Trophoblast cell (in vitro differentiated cells and primary cell): ENCODE results near the gene PAX4.

ENCODE experiments used
- DNase-seq, 2 donors: peaks; one replicate each; pipeline ENCODE4 v3.0.0-alpha.2; 2016
- H2AFZ ChIP-seq: 2 replicates; pipeline ENCODE4 v1.6.1; 2013; ENCODE audit warnings: low read length, moderate library complexity, mild to moderate bottlenecking; ENCODE audit not compliant: insufficient read depth, poor library complexity
- H2AK5ac ChIP-seq: 2 replicates; pipeline ENCODE4 v1.6.1; 2013; ENCODE audit warnings: mild to moderate bottlenecking, low read length
- H2BK120ac ChIP-seq: 2 replicates; pipeline ENCODE4 v1.6.1; 2013; ENCODE audit warnings: low read length, mild to moderate bottlenecking, moderate library complexity; ENCODE audit not compliant: insufficient read depth, poor library complexity
- H2BK12ac ChIP-seq: 2 replicates; pipeline ENCODE4 v1.6.1; 2013; ENCODE audit warnings: mild to moderate bottlenecking, low read length, moderate library complexity
- H2BK5ac ChIP-seq: 2 replicates; pipeline ENCODE4 v1.6.1; 2013; ENCODE audit warnings: low read length, low read depth, moderate library complexity, mild to moderate bottlenecking; ENCODE audit not compliant: poor library complexity
- H3K14ac ChIP-seq: 2 replicates; pipeline ENCODE4 v1.6.1; 2013; ENCODE audit warnings: mild to moderate bottlenecking, low read length
- H3K18ac ChIP-seq: 2 replicates; pipeline ENCODE4 v1.6.1; 2013; ENCODE audit warnings: mild to moderate bottlenecking, low read length
- H3K23ac ChIP-seq: 2 replicates; pipeline ENCODE4 v1.6.1; 2013; ENCODE audit warnings: low read length
- H3K27ac ChIP-seq: 2 replicates; pipeline ENCODE4 v1.5.1; 2013; ENCODE audit warnings: low read depth, mild to moderate bottlenecking, inconsistent platforms, low read length, moderate library complexity
- H3K27me3 ChIP-seq: 2 replicates; pipeline ENCODE4 v1.6.1; 2013; ENCODE audit warnings: inconsistent platforms, mild to moderate bottlenecking, low read length, moderate library complexity; ENCODE audit not compliant: insufficient read depth
- H3K36me3 ChIP-seq, 2 experiments: 1 replicate in 1 of 2; 2 replicates in 1 of 2; pipeline ENCODE4 v1.6.1; 2013; ENCODE audit warnings: low read length in 2 of 2, mild to moderate bottlenecking in 2 of 2, moderate library complexity in 1 of 2; ENCODE audit not compliant: insufficient read depth in 2 of 2, control insufficient read depth in 1 of 2
- H3K4ac ChIP-seq: 2 replicates; pipeline ENCODE4 v1.6.1; 2013; ENCODE audit warnings: low read depth, mild to moderate bottlenecking, low read length, moderate library complexity
- H3K4me1 ChIP-seq, 2 experiments: 1 replicate in 1 of 2; 2 replicates in 1 of 2; pipeline ENCODE4 v1.6.1; 2013; ENCODE audit warnings: low read length in 2 of 2, mild to moderate bottlenecking in 2 of 2, moderate library complexity in 1 of 2; ENCODE audit not compliant: insufficient read depth in 2 of 2, control insufficient read depth in 1 of 2
- H3K4me2 ChIP-seq: 2 replicates; pipeline ENCODE4 v1.6.1; 2013; ENCODE audit warnings: inconsistent platforms, mild to moderate bottlenecking, low read length, moderate library complexity
- H3K4me3 ChIP-seq: 2 replicates; pipeline ENCODE4 v1.5.1; 2013; ENCODE audit warnings: mild to moderate bottlenecking, low read depth, low read length, inconsistent platforms
- H3K79me1 ChIP-seq: one replicate; pipeline ENCODE4 v1.6.1; 2013; ENCODE audit warnings: low read length
- H3K79me2 ChIP-seq: 2 replicates; pipeline ENCODE4 v1.6.1; 2013; ENCODE audit warnings: low read length, mild to moderate bottlenecking; ENCODE audit not compliant: control insufficient read depth, insufficient read depth, poor library complexity
- H3K9ac ChIP-seq: 2 replicates; pipeline ENCODE4 v1.6.1; 2013; ENCODE audit warnings: mild to moderate bottlenecking, low read length
- H3K9me3 ChIP-seq: 2 replicates; pipeline ENCODE4 v1.6.1; 2013; ENCODE audit warnings: low read depth, mild to moderate bottlenecking, control low read depth, inconsistent platforms, low read length; ENCODE audit not compliant: insufficient read depth
- H4K12ac ChIP-seq: 2 replicates; pipeline ENCODE4 v1.6.1; 2013; ENCODE audit warnings: low read depth, mild to moderate bottlenecking, low read length, moderate library complexity
- H4K8ac ChIP-seq: 2 replicates; pipeline ENCODE4 v1.6.1; 2013; ENCODE audit warnings: low read depth, mild to moderate bottlenecking, low read length, moderate library complexity
- H4K91ac ChIP-seq: one replicate; pipeline ENCODE4 v1.6.1; 2013; ENCODE audit warnings: low read depth, mild to moderate bottlenecking, low read length, moderate library complexity
- WGBS: extraction: QIAGEN DNeasy Blood & Tissue Kit; methylation state at CpG from one replicate; pipeline ENCODE4 v1.1.7; 2013; ENCODE audit warnings: missing lambda C conversion rate; ENCODE audit not compliant: insufficient read length, insufficient coverage; ENCODE audit errors: extremely low coverage; 5-methylcytosine and 5-hydroxymethylcytosine counted together

PAX4 gene

DNA sequence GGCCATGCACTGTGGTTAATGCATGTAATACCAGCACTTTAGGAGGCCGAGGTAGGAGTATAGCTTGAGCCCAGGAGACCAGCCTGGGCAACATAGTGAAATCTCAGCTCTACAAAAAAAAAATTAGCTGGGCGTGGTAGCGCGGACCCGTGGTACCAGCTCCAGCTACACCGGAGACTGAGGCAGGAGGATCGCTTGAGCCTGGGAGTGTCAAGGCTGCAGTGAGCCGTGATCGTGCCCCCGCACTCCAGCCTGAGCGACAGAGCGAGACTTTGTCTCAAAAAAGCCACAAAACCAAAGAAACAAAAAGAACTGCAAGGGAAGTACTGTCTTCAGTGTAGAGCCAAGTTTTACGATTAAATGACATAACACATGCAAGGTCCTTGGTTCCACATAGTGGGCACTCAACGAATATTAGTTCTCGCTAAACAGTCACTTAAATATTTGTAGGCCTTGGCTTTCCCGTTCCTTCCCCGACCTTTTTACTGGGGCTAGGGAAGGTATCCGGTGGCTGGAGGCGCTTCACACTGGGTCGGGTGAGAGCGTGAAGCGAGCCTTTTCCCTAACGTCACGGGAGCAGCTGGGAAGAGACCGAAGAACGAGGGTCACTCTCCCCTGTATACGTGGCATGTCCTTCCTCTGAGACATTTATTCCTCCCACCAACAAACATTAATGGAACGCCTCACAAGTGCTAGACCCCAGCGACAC, 33.1 kb upstream of the PAX4 start:
- no CpG with 5 or more reads among the region's 29 CpGs for WGBS
- Histone ChIP-seq H2BK12ac (no peak overlapping the region), H4K91ac (peak overlapping the region; percentile 97)

GRCh38 chr7:127648986-127649385, 31.0 kb upstream of the PAX4 start:
- Histone ChIP-seq H2BK120ac (no peak overlapping the region), H3K27me3 (no peaks in the 10 kb centered on the region), H3K36me3 (no peaks in the 10 kb centered on the region), H3K9me3 (no peaks in the 10 kb centered on the region), H2BK12ac (no peak overlapping the region), H3K4me2 (no peak overlapping the region), H3K79me1 (peaks cover 15% of the 10 kb centered on the region), H3K23ac (no peak overlapping the region), H3K79me2 (peaks cover 13% of the 10 kb centered on the region), H3K4ac (no peak overlapping the region), H3K9ac (no peak overlapping the region), H3K18ac (no peak overlapping the region), H2AFZ (no peak overlapping the region), H4K8ac (no peak overlapping the region), H4K91ac (no peak overlapping the region), H4K12ac (no peak overlapping the region), H2AK5ac (no peak overlapping the region), H3K27ac (no peak overlapping the region), H2BK5ac (no peak overlapping the region), H3K4me1 (peaks cover 6 to 7% of the 10 kb centered on the region in 2 experiments), H3K14ac (no peak overlapping the region), H3K4me3 (no peak overlapping the region)
- DNase-seq = no peak
- no CpG with 5 or more reads among the region's 2 CpGs for WGBS

More for the DNA sequence above, 33.1 kb upstream of the PAX4 start:
- Histone ChIP-seq H2AK5ac (peak overlapping the region; percentile 99), H3K9ac (peak overlapping the region; percentile 61), H3K9me3 (no peaks in the 10 kb centered on the region), H3K4me3 (peak overlapping the region; percentile 74), H3K4me2 (peak overlapping the region; percentile 76), H3K36me3 (no peaks in the 10 kb centered on the region), H3K14ac (peak overlapping the region; percentile 93), H3K4me1 (peaks cover 6 to 12% of the 10 kb centered on the region in 2 experiments), H4K8ac (peak overlapping the region; percentile 97), H2AFZ (peak overlapping the region; percentile 74), H3K79me2 (peaks cover 17% of the 10 kb centered on the region), H4K12ac (peak overlapping the region; percentile 86), H3K18ac (peak overlapping the region; percentile 95), H3K27ac (peak overlapping the region; percentile 75), H3K23ac (no peak overlapping the region), H3K79me1 (peaks cover 15% of the 10 kb centered on the region), H3K27me3 (no peaks in the 10 kb centered on the region), H3K4ac (peak overlapping the region; percentile 53), H2BK5ac (peak overlapping the region; percentile 87), H2BK120ac (peak overlapping the region; percentile 78)
- DNase-seq = peak in 1 of 2 donors; percentile 72

DNA sequence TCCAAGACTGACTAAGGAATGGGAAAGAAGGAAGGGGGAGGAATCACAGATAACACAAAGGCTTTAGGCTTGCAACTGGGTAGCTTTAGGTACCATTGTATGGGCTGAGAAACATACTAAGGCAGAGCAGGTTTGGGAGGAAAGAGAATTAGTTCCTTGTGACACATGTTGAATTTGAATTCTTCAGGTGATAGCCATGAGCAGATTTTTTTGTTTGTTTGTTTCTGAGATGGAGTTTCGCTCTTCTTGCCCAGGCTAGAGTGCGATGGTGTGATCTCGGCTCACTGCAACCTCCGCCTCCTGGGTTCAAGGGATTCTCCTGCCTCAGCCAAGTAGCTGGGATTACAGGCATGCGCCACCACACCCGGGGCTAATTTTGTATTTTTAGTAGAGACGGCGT, 29.7 kb upstream of the PAX4 start:
- Histone ChIP-seq H3K27ac (no peak overlapping the region), H3K18ac (no peak overlapping the region), H4K8ac (no peak overlapping the region), H2AFZ (no peak overlapping the region), H3K4me3 (no peak overlapping the region), H2BK120ac (no peak overlapping the region), H4K12ac (no peak overlapping the region), H2AK5ac (no peak overlapping the region), H3K9ac (no peak overlapping the region), H3K23ac (no peak overlapping the region), H3K14ac (no peak overlapping the region), H4K91ac (no peak overlapping the region), H3K9me3 (no peaks in the 10 kb centered on the region), H3K27me3 (no peaks in the 10 kb centered on the region), H3K36me3 (no peaks in the 10 kb centered on the region), H3K4ac (no peak overlapping the region), H3K4me2 (no peak overlapping the region), H2BK12ac (no peak overlapping the region), H3K4me1 (peaks cover 6 to 9% of the 10 kb centered on the region in 2 experiments), H3K79me2 (peaks cover 12% of the 10 kb centered on the region), H3K79me1 (peaks cover 15% of the 10 kb centered on the region), H2BK5ac (no peak overlapping the region)
- no peak for DNase-seq
- WGBS = no CpG with 5 or more reads among the region's 8 CpGs

- Histone ChIP-seq H2BK12ac (no peak overlapping the region), H4K12ac (no peak overlapping the region), H3K27me3 (no peaks in the 10 kb centered on the region), H3K18ac (no peak overlapping the region), H3K79me1 (no peaks in the 10 kb centered on the region), H3K4me1 (peaks cover 5 to 7% of the 10 kb centered on the region in 2 experiments), H3K27ac (no peak overlapping the region), H2BK120ac (no peak overlapping the region), H3K23ac (no peak overlapping the region), H3K36me3 (no peaks in the 10 kb centered on the region), H3K9me3 (no peaks in the 10 kb centered on the region), H4K8ac (no peak overlapping the region), H2AK5ac (no peak overlapping the region), H2AFZ (no peak overlapping the region), H3K9ac (no peak overlapping the region), H3K79me2 (no peaks in the 10 kb centered on the region), H2BK5ac (no peak overlapping the region), H3K4me2 (no peak overlapping the region), H4K91ac (no peak overlapping the region), H3K4ac (no peak overlapping the region), H3K14ac (no peak overlapping the region), H3K4me3 (no peak overlapping the region)
- WGBS = no CpG with 5 or more reads among the region's 2 CpGs
- DNase-seq = peak; percentile 22 to 76
These were observed 26.5 kb upstream of the PAX4 start for GRCh38 chr7:127644484-127644883.
